Measurements from ENCODE around the gene IFT172.
"Not testable (repeated sequence)": the region's sequence is repeated elsewhere in the genome, so short reads cannot be mapped to it uniquely, and the experiment has no call there.

IFT172 gene

DNA sequence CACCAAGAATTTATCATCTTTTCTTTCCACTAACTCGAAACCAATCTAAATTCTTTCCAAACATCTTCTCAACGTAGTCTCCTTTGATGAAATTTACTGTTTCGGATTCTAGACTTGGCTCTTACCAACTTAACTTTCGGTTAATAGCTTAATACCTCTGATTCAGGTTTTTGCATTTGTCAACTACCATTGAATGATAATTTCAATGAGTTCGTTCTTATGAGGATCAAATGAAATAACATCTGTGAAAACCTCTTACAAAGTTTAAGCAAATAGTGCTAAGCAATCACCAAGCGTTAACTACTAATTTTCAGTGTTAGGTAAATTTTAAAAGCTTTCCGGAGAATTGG, 61.7 kb downstream of the IFT172 start:
- H3K4me3 Mint-ChIP-seq: peak overlapping the region; percentile 98
- H3K4me1 Mint-ChIP-seq: peaks cover 34% of the 10 kb centered on the region
- DNase-seq: no peak
- CTCF ChIA-PET: no interaction called here
- no peaks in the 10 kb centered on the region for H3K9me3 Mint-ChIP-seq
- H3K27ac Mint-ChIP-seq: peak overlapping the region; percentile 98
- peaks cover 9% of the 10 kb centered on the region for H3K27me3 Mint-ChIP-seq
- peaks cover 10% of the 10 kb centered on the region for H3K36me3 Mint-ChIP-seq

DNA sequence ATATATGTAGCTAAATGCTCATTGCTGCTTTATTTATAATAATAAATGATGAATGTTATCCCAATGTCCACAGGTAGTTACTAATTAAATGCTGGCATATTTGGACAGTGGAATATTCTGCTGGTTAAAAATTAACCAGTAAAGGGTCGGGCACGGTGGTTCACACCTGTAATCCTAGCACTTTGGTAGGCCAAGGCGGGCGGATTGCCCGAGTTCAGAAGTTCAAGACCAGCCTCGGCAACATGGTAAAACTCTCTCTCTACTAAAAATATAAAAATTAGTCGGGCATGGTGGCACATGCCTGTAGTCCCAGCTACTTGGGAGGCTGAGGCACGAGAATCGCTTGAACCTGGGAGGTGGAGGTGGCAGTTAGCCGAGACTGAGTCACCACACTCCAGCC, 64.5 kb downstream of the IFT172 start:
- CTCF ChIA-PET, H3K27ac Mint-ChIP-seq, DNase-seq, H3K36me3 Mint-ChIP-seq, H3K4me3 Mint-ChIP-seq, H3K9me3 Mint-ChIP-seq: not testable (repeated sequence)
- Mint-ChIP-seq H3K27me3 (peaks cover 12% of the 10 kb centered on the region), H3K4me1 (peaks cover 19% of the 10 kb centered on the region)

DNA sequence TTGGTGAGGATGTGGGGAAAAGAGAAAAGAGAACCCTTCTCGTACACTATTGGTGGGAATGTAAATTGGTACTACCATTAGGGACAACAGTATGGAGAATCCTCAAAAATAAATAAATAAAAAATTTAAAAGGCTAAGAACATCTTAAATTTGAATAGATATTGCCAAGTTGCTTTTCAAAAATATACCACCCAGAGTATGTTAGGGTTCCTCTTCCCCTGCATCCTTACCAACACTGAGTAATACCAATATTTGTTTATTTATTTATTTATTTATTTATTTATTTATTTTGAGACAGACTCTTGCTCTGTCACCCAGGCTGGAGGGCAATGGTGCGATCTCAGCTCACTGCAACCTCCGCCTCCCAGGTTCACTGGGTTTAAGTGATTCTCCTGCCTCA, 66.6 kb downstream of the IFT172 start:
- H3K9me3 Mint-ChIP-seq: no peaks in the 10 kb centered on the region

DNA sequence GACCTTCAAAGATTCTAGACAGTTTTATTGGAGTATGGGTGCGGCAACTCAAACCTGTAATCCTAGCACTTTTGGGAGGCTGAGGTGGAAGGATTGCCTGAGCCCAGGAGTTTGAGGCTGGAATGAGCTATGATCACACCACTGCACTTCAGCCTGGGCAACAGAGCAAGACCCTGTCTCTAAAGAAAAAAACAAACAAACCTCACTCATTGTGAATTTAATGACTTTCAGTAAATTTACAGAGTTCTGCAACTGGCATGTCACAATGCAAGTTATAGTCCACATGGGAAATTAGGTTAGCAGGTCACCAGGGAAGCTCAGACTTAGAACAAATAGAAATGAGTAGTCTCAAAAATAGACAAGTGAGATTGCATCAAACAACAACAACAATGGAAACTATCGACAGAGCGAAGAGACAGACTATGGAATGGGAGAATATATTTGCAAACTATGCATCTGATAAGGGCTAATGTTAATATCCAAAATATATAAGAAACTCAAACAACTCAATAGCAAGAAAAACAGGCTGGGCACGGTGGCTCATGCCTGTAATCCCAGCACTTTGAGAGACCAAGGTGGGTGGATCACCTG, 67.8 kb downstream of the IFT172 start:
- Mint-ChIP-seq H3K4me1 (no peaks in the 10 kb centered on the region), H3K4me3 (no peak overlapping the region), H3K27ac (no peak overlapping the region), H3K27me3 (peaks cover 12% of the 10 kb centered on the region), H3K9me3 (no peaks in the 10 kb centered on the region), H3K36me3 (no peaks in the 10 kb centered on the region)
- DNase-seq: no peak
- CTCF ChIA-PET: interaction anchor here (1.1 kb wide), 1 partner anchor 14 kb away, joined by 4 read pairs; no protein-coding TSS in a partner anchor

More for the DNA sequence above, 66.6 kb downstream of the IFT172 start:
- peaks cover 8% of the 10 kb centered on the region for H3K4me1 Mint-ChIP-seq
- peaks cover 3% of the 10 kb centered on the region for H3K36me3 Mint-ChIP-seq
- H3K27me3 Mint-ChIP-seq: peaks cover 12% of the 10 kb centered on the region
- no peak for DNase-seq
- CTCF ChIA-PET: no interaction called here
- H3K27ac Mint-ChIP-seq: no peak overlapping the region
- H3K4me3 Mint-ChIP-seq: no peak overlapping the region

DNA sequence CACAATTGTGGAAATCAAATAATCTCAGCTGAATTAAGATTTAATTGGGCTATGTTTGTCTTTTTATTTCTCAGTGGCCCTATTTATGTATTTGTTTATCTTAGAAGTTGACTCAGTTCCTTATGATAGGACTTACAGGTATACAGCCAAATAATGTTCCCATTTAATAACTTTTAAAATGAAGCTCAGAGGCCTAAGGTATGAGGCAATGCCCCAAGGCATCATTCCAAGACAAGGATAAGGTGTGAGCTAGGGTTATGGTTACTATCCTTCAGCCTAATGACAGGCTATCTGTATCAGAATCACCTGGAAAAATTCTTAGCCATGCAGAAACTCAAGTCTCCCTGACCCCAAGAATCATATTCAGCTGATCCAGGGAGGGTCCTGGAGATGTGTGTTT, 68.5 kb downstream of the IFT172 start:
- Mint-ChIP-seq H3K27ac (no peak overlapping the region), H3K4me1 (no peaks in the 10 kb centered on the region), H3K36me3 (no peaks in the 10 kb centered on the region), H3K4me3 (no peak overlapping the region), H3K27me3 (peaks cover 12% of the 10 kb centered on the region), H3K9me3 (no peaks in the 10 kb centered on the region)
- DNase-seq: no peak
- CTCF ChIA-PET: interaction anchor here (1.1 kb wide), 1 partner anchor 13 kb away, joined by 4 read pairs; no protein-coding TSS in a partner anchor

DNA sequence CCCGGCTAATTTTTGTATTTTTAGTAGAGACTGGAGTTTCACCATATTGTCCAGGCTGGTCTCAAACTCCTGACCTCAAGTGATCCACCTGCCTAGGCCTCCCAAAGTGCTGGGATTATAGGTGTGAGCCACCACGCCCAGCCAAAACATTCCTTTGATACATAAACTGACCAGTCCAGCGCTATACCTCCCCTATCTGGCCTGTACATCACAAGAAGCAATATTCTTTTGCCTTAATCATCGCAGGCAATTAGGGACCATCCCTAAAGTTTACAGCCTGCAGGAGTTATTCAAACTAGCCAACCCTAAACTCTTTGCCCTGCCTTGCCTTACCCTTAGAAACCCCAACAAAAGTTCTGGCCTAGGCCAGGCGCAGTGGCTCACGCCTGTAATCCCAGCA, 73.4 kb downstream of the IFT172 start:
- peaks cover 23% of the 10 kb centered on the region for H3K27me3 Mint-ChIP-seq
- peaks cover 5% of the 10 kb centered on the region for H3K4me1 Mint-ChIP-seq
- no peaks in the 10 kb centered on the region for H3K36me3 Mint-ChIP-seq
- no peaks in the 10 kb centered on the region for H3K9me3 Mint-ChIP-seq
- CTCF ChIA-PET: no interaction called here
- H3K4me3 Mint-ChIP-seq: no peak overlapping the region
- no peak overlapping the region for H3K27ac Mint-ChIP-seq
- no peak for DNase-seq

DNA sequence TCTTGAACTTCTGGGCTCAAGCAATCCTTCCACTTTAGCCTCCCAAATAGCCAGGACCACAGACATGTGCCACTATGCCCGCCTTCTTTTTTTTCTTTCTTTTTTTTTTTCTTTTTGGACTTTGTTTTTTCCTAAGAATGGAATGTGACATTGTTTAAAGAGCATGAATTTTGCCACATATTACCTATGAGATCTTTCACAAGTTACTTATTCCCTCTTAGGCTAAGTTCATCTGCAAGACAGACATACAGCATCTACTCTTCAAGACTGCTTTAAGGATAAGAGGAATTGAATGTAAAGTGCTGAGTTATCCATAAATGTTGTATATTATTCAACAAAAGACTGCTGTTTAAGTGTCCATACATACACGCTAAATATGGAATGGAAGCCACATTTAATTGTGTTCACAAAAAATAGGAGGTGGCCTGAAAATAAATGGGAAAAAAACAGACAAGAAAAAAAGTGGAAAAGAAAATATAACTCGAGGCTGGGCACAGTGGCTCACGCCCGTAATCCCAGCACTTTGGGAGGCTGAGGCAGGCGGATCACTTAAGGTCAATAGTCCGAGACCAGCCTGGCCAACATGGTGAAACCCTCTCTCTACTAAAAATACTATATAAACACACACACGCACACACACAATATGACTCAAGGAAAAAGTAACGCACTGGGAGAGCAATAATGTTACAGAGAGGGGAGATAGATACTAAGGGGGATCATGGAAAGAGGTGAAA, 77.0 kb downstream of the IFT172 start:
- CTCF ChIA-PET: no interaction called here
- Mint-ChIP-seq H3K4me1 (peaks cover 23% of the 10 kb centered on the region), H3K27ac (no peak overlapping the region), H3K9me3 (peaks cover 4% of the 10 kb centered on the region), H3K4me3 (no peak overlapping the region), H3K27me3 (peaks cover 19% of the 10 kb centered on the region), H3K36me3 (peaks cover 8% of the 10 kb centered on the region)
- no peak for DNase-seq

DNA sequence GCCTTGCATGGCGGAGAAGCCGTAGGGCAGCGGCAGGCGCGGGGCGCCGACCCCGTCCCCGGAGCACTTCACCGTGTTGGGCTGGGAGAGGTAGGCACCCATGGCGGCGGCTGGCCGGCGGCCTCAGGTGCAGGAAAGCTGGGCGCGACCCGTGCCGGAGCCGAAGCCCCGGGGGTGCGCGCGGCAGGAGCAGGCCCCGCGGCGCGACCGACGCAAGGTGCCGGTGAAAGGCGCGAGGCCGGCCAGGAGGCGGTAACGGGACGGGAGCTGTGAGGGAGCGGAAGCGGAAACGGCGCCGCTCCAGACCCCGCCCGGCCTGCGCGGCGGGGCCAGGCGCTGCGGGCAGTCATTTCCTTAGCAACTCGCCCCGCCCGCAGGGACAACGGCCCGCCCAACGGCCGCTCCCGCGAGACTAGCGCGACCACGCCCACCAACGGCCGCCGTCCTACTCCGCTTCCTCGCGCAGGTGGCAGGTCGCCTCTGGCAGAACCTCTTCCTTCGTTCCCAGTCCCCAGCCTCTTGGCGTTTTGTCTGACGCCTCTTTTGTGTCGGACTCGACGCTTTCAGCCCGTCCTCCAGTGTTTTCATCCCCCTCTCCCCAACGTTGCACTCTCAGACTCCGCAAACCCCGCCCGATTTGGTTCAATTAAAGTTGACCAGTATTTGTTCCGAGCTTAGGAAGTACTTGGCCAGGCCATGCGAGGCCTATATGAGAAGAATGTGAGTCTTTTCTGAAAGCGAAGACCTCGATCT, 80.0 kb downstream of the IFT172 start, which contains the start of gene PPM1G:
TSS of gene PPM1G (minus strand) at position 271 of the 753 bp plus-strand sequence. CDS start at position 102, 169 bp downstream.
- Mint-ChIP-seq H3K4me3 (peak within 1 kb of the TSS; percentile 81), H3K27ac (peak within 1 kb of the TSS; percentile 88), H3K9me3 (peaks cover 4% of the 10 kb centered on the region), H3K4me1 (peaks cover 43% of the 10 kb centered on the region), H3K36me3 (peaks cover 18% of the 10 kb centered on the region), H3K27me3 (peaks cover 9% of the 10 kb centered on the region)
- peak; percentile 98 for DNase-seq
- CTCF ChIA-PET: interaction anchor here (0.7 to 2.2 kb wide), 7 partner anchors 21 to 274 kb away, joined by 3 to 12 read pairs (median 3); partner anchors contain the start of gene ZNF513

DNA sequence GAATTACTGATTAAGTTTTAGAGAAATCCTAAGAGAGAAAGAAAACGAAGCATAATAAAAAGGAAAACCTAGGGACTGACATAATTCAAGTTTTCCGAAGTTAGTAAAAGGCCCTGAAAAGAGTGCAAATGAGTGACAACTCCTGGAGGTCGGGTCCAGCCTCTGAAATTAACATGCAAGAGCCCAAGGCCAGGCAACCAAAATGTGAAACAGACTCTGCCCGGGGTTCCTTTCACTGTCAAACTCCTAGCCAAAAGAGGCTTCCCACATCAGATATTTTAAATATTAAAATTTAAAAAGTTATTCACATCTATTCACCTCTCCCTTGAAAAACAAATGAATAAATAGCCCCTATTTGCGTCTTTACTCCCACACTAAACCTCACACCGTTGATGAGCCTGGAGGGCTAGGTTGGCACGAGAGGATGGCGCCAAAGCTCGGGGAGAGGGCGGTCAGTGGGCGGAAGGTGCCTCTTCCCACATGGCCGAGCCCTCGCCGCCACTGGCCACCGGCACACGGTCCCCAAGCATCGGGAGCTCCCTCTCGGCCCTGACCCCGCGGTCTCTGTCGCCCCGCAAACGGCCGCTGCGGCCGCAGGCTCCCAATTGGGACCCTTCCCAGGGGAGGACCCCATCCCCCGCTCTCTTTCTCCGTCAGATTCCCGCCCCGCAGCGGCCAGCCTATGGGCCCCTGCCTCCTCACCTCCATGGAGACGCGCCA, 80.8 kb downstream of the IFT172 start:
- DNase-seq: peak; percentile 33
- CTCF ChIA-PET: interaction anchor here (1.1 to 2.2 kb wide), 6 partner anchors 22 to 274 kb away, joined by 3 to 12 read pairs (median 4); no protein-coding TSS in a partner anchor
- peaks cover 4% of the 10 kb centered on the region for H3K9me3 Mint-ChIP-seq
- H3K27me3 Mint-ChIP-seq: peaks cover 9% of the 10 kb centered on the region
- peaks cover 20% of the 10 kb centered on the region for H3K36me3 Mint-ChIP-seq
- peak overlapping the region; percentile 81 for H3K4me3 Mint-ChIP-seq
- H3K27ac Mint-ChIP-seq: peak overlapping the region; percentile 87
- peaks cover 45% of the 10 kb centered on the region for H3K4me1 Mint-ChIP-seq

DNA sequence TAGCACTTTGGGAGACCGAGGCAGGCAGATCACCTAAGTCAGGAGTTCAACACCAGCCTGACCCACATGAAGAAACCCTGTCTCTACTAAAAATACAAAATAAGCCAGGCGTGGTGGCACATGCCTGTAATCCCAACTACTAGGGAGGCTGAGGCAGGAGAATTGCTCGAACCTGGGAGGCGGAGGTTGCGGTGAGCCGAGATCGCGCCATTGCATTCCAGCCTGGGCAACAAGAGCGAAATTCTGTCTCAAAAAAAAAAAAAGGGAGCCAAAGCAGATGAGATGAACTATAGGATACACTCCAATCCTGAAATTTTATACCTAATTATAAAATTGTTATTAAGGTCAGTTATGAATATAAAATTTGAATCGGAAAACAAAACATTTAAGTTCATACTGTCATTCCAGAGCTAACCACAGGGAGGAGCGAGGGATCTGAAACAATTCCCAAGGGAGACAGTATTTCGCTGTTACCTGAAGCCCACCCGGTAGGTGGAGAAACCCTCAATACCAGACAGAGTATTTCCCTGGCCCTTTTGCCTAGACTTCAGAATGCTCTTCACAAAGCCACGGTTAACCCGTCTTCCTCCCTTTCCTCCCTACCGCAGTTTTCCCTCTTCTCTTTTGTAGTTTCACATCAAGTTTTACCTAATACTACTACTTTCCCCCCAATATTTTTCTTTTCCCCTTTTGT, 81.6 kb downstream of the IFT172 start:
- H3K4me1 Mint-ChIP-seq: peaks cover 50% of the 10 kb centered on the region
- peaks cover 9% of the 10 kb centered on the region for H3K27me3 Mint-ChIP-seq
- no peak for DNase-seq
- H3K36me3 Mint-ChIP-seq: peaks cover 24% of the 10 kb centered on the region
- CTCF ChIA-PET: interaction anchor here (1.0 to 1.8 kb wide), 5 partner anchors 13 to 36 kb away, joined by 3 to 4 read pairs (median 4); no protein-coding TSS in a partner anchor
- H3K9me3 Mint-ChIP-seq: peaks cover 4% of the 10 kb centered on the region
- peak overlapping the region; percentile 81 for H3K4me3 Mint-ChIP-seq
- H3K27ac Mint-ChIP-seq: peak overlapping the region; percentile 87

DNA sequence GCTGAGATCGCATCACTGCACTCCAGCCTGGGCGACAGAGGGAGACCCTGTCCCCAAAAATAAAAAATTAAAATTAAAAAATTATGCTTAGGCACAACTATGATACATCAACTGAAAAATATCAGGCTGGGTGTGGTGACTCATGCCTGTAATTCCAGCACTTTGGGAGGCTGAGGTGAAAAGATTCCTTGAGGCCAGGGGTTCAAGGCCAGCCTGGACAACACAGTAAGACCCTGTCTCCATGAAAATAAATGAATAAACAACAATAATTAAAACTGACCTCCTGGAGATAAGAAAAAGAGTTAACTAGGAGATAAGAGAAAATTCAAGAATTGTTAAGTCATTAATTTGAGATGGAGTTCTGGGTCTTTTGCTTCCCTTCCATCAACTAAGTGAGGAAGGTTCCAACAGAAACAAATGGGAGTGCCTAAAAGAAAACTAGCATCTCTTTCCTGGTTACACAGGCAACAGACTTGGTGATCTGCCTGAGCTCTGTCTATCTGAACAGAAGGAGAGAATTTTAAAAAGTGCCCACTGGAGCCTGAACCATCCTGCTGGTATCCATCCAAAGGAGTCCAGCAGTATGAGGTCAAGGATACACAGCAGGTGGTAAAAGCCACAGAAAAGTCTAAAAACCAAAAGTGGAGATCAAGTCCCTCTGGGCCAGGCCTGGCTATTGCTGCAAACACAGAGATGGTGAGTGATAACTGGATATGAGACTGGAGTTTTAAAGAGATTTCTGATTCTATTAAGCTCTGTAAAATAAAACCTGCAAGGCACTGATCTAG, 89.0 kb downstream of the IFT172 start:
- CTCF ChIA-PET: no interaction called here
- H3K27me3 Mint-ChIP-seq: no peaks in the 10 kb centered on the region

DNA sequence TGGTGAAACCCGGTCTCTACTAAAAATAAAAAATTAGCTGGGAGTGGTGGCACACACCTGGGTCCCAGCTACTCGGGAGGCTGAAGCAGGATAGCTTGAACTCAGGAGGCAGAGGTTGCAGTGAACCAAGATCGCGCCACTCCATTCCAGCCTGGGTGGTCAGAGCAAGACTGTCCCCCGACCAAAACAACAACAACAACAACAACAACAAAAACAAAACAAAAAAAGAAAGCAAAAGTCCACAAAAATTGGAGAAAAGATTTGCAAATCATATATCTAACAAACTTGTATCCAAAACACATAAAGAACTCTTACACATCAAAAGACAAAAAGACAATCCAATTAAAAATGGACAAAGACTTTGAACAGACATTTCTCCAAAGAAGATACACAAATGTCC, 90.6 kb downstream of the IFT172 start:
- CTCF ChIA-PET: interaction anchor here (0.6 kb wide), 1 partner anchor 30 kb away, joined by 3 read pairs; the partner anchor contains the start of gene NRBP1
- no peak overlapping the region for H3K27ac Mint-ChIP-seq

More for the DNA sequence above, 89.0 kb downstream of the IFT172 start:
- Mint-ChIP-seq H3K4me3 (no peak overlapping the region), H3K9me3 (no peaks in the 10 kb centered on the region), H3K27ac (peak overlapping the region; percentile 5), H3K4me1 (peaks cover 34% of the 10 kb centered on the region), H3K36me3 (peaks cover 28% of the 10 kb centered on the region)
- no peak for DNase-seq

More for the DNA sequence above, 90.6 kb downstream of the IFT172 start:
- H3K27me3 Mint-ChIP-seq: no peaks in the 10 kb centered on the region
- H3K9me3 Mint-ChIP-seq: no peaks in the 10 kb centered on the region
- H3K36me3 Mint-ChIP-seq: peaks cover 30% of the 10 kb centered on the region
- no peak overlapping the region for H3K4me3 Mint-ChIP-seq
- no peak for DNase-seq
- H3K4me1 Mint-ChIP-seq: peaks cover 32% of the 10 kb centered on the region
